Measurements from ENCODE around the gene TIRAP.

The TIRAP gene

DNA sequence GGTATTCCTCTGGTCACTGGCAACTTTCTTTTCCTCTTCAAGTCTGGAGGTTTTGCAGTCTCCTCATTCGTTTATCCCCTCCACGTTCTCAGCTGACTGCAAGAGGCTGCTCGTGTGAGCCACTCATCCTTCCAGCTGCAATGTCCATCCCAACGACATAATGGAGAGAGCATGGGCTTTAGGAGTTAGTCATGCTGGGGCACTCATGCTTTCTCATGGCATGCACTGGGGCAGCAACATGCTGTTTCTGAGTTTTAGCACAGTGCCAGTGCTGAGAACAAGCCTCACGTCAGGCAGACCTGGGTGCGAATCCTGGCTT, 28.1 kb downstream of the TIRAP start:
- no peaks in the 10 kb centered on the region for H3K27me3 ChIP-seq (ENCODE audit: control insufficient read depth, insufficient read depth, low read length)
- H3K9ac ChIP-seq (ENCODE audit: low read depth, low read length) = no peak overlapping the region
- H3K9me3 ChIP-seq (replicated peaks; ENCODE audit: low read length) = no peaks in the 10 kb centered on the region
- H3K4me1 ChIP-seq (ENCODE audit: control insufficient read depth, insufficient read depth, low read length) = peaks cover 14% of the 10 kb centered on the region
- no peak overlapping the region for H3K4me3 ChIP-seq (ENCODE audit: low read length)
- peaks cover 10% of the 10 kb centered on the region for H3K36me3 ChIP-seq (ENCODE audit: insufficient read depth, low read length)
- H3K4me2 ChIP-seq (ENCODE audit: low read length) = no peak overlapping the region

- Histone ChIP-seq H3K4me1 (ENCODE audit: control insufficient read depth, insufficient read depth, low read length) (peaks cover 14% of the 10 kb centered on the region), H3K36me3 (ENCODE audit: insufficient read depth, low read length) (peaks cover 10% of the 10 kb centered on the region), H3K4me2 (ENCODE audit: low read length) (no peak overlapping the region), H3K9ac (ENCODE audit: low read depth, low read length) (no peak overlapping the region), H3K9me3 (replicated peaks; ENCODE audit: low read length) (no peaks in the 10 kb centered on the region), H3K4me3 (ENCODE audit: low read length) (no peak overlapping the region), H3K27me3 (ENCODE audit: control insufficient read depth, insufficient read depth, low read length) (no peaks in the 10 kb centered on the region)
Measured at GRCh38 chr11:126311401-126312291, 28.8 kb downstream of the TIRAP start.

GRCh38 chr11:126312961-126313360, 30.1 kb downstream of the TIRAP start:
- H3K4me1 ChIP-seq (ENCODE audit: control insufficient read depth, insufficient read depth, low read length) = peaks cover 21% of the 10 kb centered on the region
- H3K27me3 ChIP-seq (ENCODE audit: control insufficient read depth, insufficient read depth, low read length) = no peaks in the 10 kb centered on the region
- no peak overlapping the region for H3K4me3 ChIP-seq (ENCODE audit: low read length)
- H3K4me2 ChIP-seq (ENCODE audit: low read length) = no peak overlapping the region
- peaks cover 10% of the 10 kb centered on the region for H3K36me3 ChIP-seq (ENCODE audit: insufficient read depth, low read length)
- no peak overlapping the region for H3K9ac ChIP-seq (ENCODE audit: low read depth, low read length)
- no peaks in the 10 kb centered on the region for H3K9me3 ChIP-seq (replicated peaks; ENCODE audit: low read length)

DNA sequence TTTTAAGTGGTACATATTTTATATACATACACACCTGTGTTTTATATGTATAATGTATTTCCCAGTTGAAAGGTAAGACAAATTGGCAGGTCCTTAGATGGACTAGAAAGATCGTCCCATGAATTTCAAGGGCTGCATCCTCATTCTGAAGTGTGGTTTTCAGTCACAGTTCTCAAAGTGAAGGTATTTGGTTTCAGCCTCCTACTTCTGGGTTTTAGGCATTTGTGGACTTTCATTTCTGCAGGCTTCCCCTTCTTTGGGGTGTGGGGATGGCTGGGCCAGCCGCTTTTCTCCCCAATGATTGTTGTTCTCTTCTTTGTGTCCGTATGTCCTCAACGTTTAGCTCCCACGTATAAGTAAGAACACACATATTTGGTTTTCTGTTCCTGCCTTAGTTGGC, 30.9 kb downstream of the TIRAP start:
- Histone ChIP-seq H3K4me2 (ENCODE audit: low read length) (no peak overlapping the region), H3K9ac (ENCODE audit: low read depth, low read length) (no peak overlapping the region), H3K36me3 (ENCODE audit: insufficient read depth, low read length) (peaks cover 10% of the 10 kb centered on the region), H3K4me3 (ENCODE audit: low read length) (no peak overlapping the region), H3K4me1 (ENCODE audit: control insufficient read depth, insufficient read depth, low read length) (peaks cover 22% of the 10 kb centered on the region), H3K9me3 (replicated peaks; ENCODE audit: low read length) (no peaks in the 10 kb centered on the region), H3K27me3 (ENCODE audit: control insufficient read depth, insufficient read depth, low read length) (no peaks in the 10 kb centered on the region)

- Histone ChIP-seq H3K4me2 (ENCODE audit: low read length) (peak overlapping the region; percentile 74), H3K9me3 (replicated peaks; ENCODE audit: low read length) (no peaks in the 10 kb centered on the region), H3K9ac (ENCODE audit: low read depth, low read length) (peak overlapping the region; percentile 46), H3K4me1 (ENCODE audit: control insufficient read depth, insufficient read depth, low read length) (peaks cover 27% of the 10 kb centered on the region), H3K36me3 (ENCODE audit: insufficient read depth, low read length) (peaks cover 4% of the 10 kb centered on the region), H3K27me3 (ENCODE audit: control insufficient read depth, insufficient read depth, low read length) (no peaks in the 10 kb centered on the region), H3K4me3 (ENCODE audit: low read length) (peak overlapping the region; percentile 37)
Measured at GRCh38 chr11:126317432-126317755, 34.5 kb downstream of the TIRAP start.

- Histone ChIP-seq H3K9ac (ENCODE audit: low read depth, low read length) (peak overlapping the region; percentile 46), H3K9me3 (replicated peaks; ENCODE audit: low read length) (no peaks in the 10 kb centered on the region), H3K4me3 (ENCODE audit: low read length) (peak overlapping the region; percentile 37), H3K36me3 (ENCODE audit: insufficient read depth, low read length) (peaks cover 4% of the 10 kb centered on the region), H3K4me1 (ENCODE audit: control insufficient read depth, insufficient read depth, low read length) (peaks cover 27% of the 10 kb centered on the region), H3K4me2 (ENCODE audit: low read length) (peak overlapping the region; percentile 74), H3K27me3 (ENCODE audit: control insufficient read depth, insufficient read depth, low read length) (no peaks in the 10 kb centered on the region)
Measured at GRCh38 chr11:126317756-126318573, 35.1 kb downstream of the TIRAP start.

GRCh38 chr11:126318574-126319373, 35.9 kb downstream of the TIRAP start:
- H3K4me1 ChIP-seq (ENCODE audit: control insufficient read depth, insufficient read depth, low read length) = peaks cover 27% of the 10 kb centered on the region

GRCh38 chr11:126319374-126319740, 36.5 kb downstream of the TIRAP start:
- peak overlapping the region; percentile 74 for H3K4me2 ChIP-seq (ENCODE audit: low read length)
- H3K9ac ChIP-seq (ENCODE audit: low read depth, low read length) = peak overlapping the region; percentile 18
- H3K9me3 ChIP-seq (replicated peaks; ENCODE audit: low read length) = no peaks in the 10 kb centered on the region
- peaks cover 27% of the 10 kb centered on the region for H3K4me1 ChIP-seq (ENCODE audit: control insufficient read depth, insufficient read depth, low read length)
- no peaks in the 10 kb centered on the region for H3K27me3 ChIP-seq (ENCODE audit: control insufficient read depth, insufficient read depth, low read length)
- H3K4me3 ChIP-seq (ENCODE audit: low read length) = no peak overlapping the region
- H3K36me3 ChIP-seq (ENCODE audit: insufficient read depth, low read length) = no peaks in the 10 kb centered on the region

More at GRCh38 chr11:126318574-126319373, 35.9 kb downstream of the TIRAP start:
- Histone ChIP-seq H3K36me3 (ENCODE audit: insufficient read depth, low read length) (peaks cover 4% of the 10 kb centered on the region), H3K9me3 (replicated peaks; ENCODE audit: low read length) (no peaks in the 10 kb centered on the region), H3K27me3 (ENCODE audit: control insufficient read depth, insufficient read depth, low read length) (no peaks in the 10 kb centered on the region), H3K4me3 (ENCODE audit: low read length) (peak overlapping the region; percentile 37), H3K9ac (ENCODE audit: low read depth, low read length) (peak overlapping the region; percentile 46), H3K4me2 (ENCODE audit: low read length) (peak overlapping the region; percentile 74)

DNA sequence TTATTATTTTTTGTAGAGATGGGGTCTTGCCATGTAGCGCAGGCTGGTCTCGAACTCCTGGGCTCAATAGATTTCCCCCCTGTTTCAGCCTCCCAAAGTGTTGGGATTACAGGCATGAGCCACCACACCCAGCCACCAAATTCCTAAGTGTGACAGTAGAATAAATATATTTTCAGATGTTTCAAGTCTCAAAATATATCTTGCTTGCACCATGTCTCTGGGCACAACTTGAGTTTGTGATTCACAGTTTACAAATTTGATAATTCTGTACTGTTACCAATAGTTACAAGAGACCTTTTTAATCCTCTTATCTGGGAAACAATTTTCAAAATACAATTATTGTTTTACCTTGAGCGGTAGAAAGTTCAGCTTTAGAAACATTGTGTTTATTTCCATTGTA, 40.1 kb downstream of the TIRAP start:
- H3K27me3 ChIP-seq (ENCODE audit: control insufficient read depth, insufficient read depth, low read length) = no peaks in the 10 kb centered on the region
- H3K4me2 ChIP-seq (ENCODE audit: low read length) = no peak overlapping the region
- no peaks in the 10 kb centered on the region for H3K9me3 ChIP-seq (replicated peaks; ENCODE audit: low read length)
- no peaks in the 10 kb centered on the region for H3K36me3 ChIP-seq (ENCODE audit: insufficient read depth, low read length)
- no peak overlapping the region for H3K9ac ChIP-seq (ENCODE audit: low read depth, low read length)
- peaks cover 17% of the 10 kb centered on the region for H3K4me1 ChIP-seq (ENCODE audit: control insufficient read depth, insufficient read depth, low read length)
- H3K4me3 ChIP-seq (ENCODE audit: low read length) = no peak overlapping the region

- no peaks in the 10 kb centered on the region for H3K9me3 ChIP-seq (replicated peaks; ENCODE audit: low read length)
- H3K9ac ChIP-seq (ENCODE audit: low read depth, low read length) = no peak overlapping the region
- H3K4me2 ChIP-seq (ENCODE audit: low read length) = no peak overlapping the region
- H3K4me3 ChIP-seq (ENCODE audit: low read length) = no peak overlapping the region
- peaks cover 8% of the 10 kb centered on the region for H3K4me1 ChIP-seq (ENCODE audit: control insufficient read depth, insufficient read depth, low read length)
- H3K27me3 ChIP-seq (ENCODE audit: control insufficient read depth, insufficient read depth, low read length) = no peaks in the 10 kb centered on the region
- H3K36me3 ChIP-seq (ENCODE audit: insufficient read depth, low read length) = no peaks in the 10 kb centered on the region
Measured at GRCh38 chr11:126327281-126328000, 44.5 kb downstream of the TIRAP start.

- no peaks in the 10 kb centered on the region for H3K27me3 ChIP-seq (ENCODE audit: control insufficient read depth, insufficient read depth, low read length)
- H3K4me3 ChIP-seq (ENCODE audit: low read length) = no peak overlapping the region
- peaks cover 12% of the 10 kb centered on the region for H3K4me1 ChIP-seq (ENCODE audit: control insufficient read depth, insufficient read depth, low read length)
- H3K9ac ChIP-seq (ENCODE audit: low read depth, low read length) = no peak overlapping the region
- no peaks in the 10 kb centered on the region for H3K9me3 ChIP-seq (replicated peaks; ENCODE audit: low read length)
- no peak overlapping the region for H3K4me2 ChIP-seq (ENCODE audit: low read length)
- no peaks in the 10 kb centered on the region for H3K36me3 ChIP-seq (ENCODE audit: insufficient read depth, low read length)
Measured at GRCh38 chr11:126328001-126328390, 45.1 kb downstream of the TIRAP start.
